ENCODE data around the gene TMED8.
A peak's percentile ranks its signal among the peaks of the same experiment; 100 is the strongest.
"Not testable (repeated sequence)": the region's sequence is repeated elsewhere in the genome, so short reads cannot be mapped to it uniquely, and the experiment has no call there.

TMED8 gene

GRCh38 chr14:77376771-77377501, at the start of gene TMED8, which contains the start of gene SAMD15:
Gene TMED8, minus strand, starts transcription at chr14:77377094. Its CDS starts 41 bp downstream, at chr14:77377053.
Gene SAMD15, plus strand, starts transcription at chr14:77377379. Its CDS starts 40 bp downstream, at chr14:77377419.
- peak; percentile 73 to 77 for DNase-seq (ENCODE audit: low read depth in 2 of 2)

- DNase-seq (ENCODE audit: low read depth in 2 of 2), result no peak
Measured at GRCh38 chr14:77426396-77426795, 49.5 kb upstream of the TMED8 start.

GRCh38 chr14:77424862-77425261, 48.0 kb upstream of the TMED8 start:
- DNase-seq (ENCODE audit: low read depth in 2 of 2), result no peak

GRCh38 chr14:77423423-77423822, 46.5 kb upstream of the TMED8 start, which contains the start of gene NOXRED1:
Gene NOXRED1, minus strand, starts transcription at chr14:77423523. Its CDS starts 634 bp downstream, at chr14:77422889.
- DNase-seq (ENCODE audit: low read depth in 2 of 2), result no peak

- no peak for DNase-seq (ENCODE audit: low read depth in 2 of 2)
Measured at GRCh38 chr14:77421201-77421600, 44.3 kb upstream of the TMED8 start.

GRCh38 chr14:77416836-77417235, 39.9 kb upstream of the TMED8 start:
- DNase-seq (ENCODE audit: low read depth in 2 of 2), result no peak

GRCh38 chr14:77416098-77416497, 39.2 kb upstream of the TMED8 start:
- DNase-seq (ENCODE audit: low read depth in 2 of 2), result not testable (repeated sequence)

GRCh38 chr14:77415403-77416030, 38.6 kb upstream of the TMED8 start:
- DNase-seq (ENCODE audit: low read depth in 2 of 2), result not testable (repeated sequence)

GRCh38 chr14:77409131-77409533, 32.2 kb upstream of the TMED8 start:
- DNase-seq (ENCODE audit: low read depth in 2 of 2), result no peak

GRCh38 chr14:77407158-77407557, 30.3 kb upstream of the TMED8 start:
- DNase-seq (ENCODE audit: low read depth in 2 of 2), result no peak

- DNase-seq (ENCODE audit: low read depth in 2 of 2), result no peak
Measured at GRCh38 chr14:77406718-77407117, 29.8 kb upstream of the TMED8 start.

GRCh38 chr14:77406086-77406485, 29.2 kb upstream of the TMED8 start:
- DNase-seq (ENCODE audit: low read depth in 2 of 2), result no peak

GRCh38 chr14:77403768-77404167, 26.9 kb upstream of the TMED8 start:
- no peak for DNase-seq (ENCODE audit: low read depth in 2 of 2)

GRCh38 chr14:77400216-77400615, 23.3 kb upstream of the TMED8 start:
- DNase-seq (ENCODE audit: low read depth in 2 of 2), result no peak

- DNase-seq (ENCODE audit: low read depth in 2 of 2), result no peak
Measured at GRCh38 chr14:77390188-77390587, 13.3 kb upstream of the TMED8 start.

- DNase-seq (ENCODE audit: low read depth in 2 of 2), result no peak
Measured at GRCh38 chr14:77378701-77379100, 1.8 kb upstream of the TMED8 start.

GRCh38 chr14:77377502-77377844, 579 bp upstream of the TMED8 start:
- DNase-seq (ENCODE audit: low read depth in 2 of 2), result no peak

GRCh38 chr14:77375973-77376770, 722 bp downstream of the TMED8 start:
- DNase-seq (ENCODE audit: low read depth in 2 of 2), result peak; percentile 3 to 9

GRCh38 chr14:77375164-77375950, 1.5 kb downstream of the TMED8 start:
- no peak for DNase-seq (ENCODE audit: low read depth in 2 of 2)

- DNase-seq (ENCODE audit: low read depth in 2 of 2), result no peak
Measured at GRCh38 chr14:77372304-77372841, 4.5 kb downstream of the TMED8 start.

GRCh38 chr14:77369285-77369684, 7.6 kb downstream of the TMED8 start:
- no peak for DNase-seq (ENCODE audit: low read depth in 2 of 2)

Measured in stimulated activated CD8-positive, alpha-beta memory T cell treated with anti-CD3 and anti-CD28 coated beads, Interleukin-15, amount 100 ng/mL, for 48 hours (primary cell).